Endometrium (tissue), 2 donors: Measurements from ENCODE around the gene KCNIP2.

Source experiments
- FAIRE-seq: peaks from 2 replicates; lab custom pipeline; 2012; peaks lifted over from hg19 to GRCh38; lab: Jason Lieb, UNC
- donor health status: control.
- donor health status: control.

The KCNIP2 gene

DNA sequence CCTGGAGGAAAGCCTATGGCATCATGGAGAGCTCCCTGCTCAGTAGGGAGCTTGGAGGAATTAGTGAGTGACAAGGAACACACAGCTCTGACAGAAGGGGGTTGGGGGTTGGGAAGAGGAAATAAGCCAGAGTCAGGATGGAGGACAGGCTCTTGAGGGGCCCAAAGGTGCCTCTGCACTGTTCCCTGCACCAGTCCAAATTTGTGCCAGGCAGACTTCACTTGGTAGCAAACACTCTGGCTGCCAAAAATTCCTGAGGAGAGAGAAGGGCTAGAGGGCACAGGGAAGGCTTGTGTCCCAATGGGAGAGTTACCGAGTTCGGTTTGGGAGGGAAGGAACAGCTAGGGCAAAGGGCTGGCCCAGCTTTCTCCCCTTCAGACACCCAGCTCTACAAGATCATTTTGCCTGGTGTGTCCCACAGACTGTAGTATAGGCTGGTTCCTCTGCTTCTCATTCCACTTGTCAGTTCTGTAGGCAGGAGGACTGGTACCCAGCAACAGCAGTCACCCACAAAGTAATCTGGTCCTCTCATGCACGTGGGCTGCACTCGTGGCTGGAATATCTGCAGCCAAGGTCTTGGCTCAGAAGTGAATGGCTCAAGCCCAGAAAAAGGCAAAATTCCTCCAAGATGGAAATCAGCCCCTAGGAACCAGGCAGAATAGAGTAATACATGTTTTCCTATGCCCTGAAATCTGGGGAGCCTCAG is 8.0 kb upstream of the KCNIP2 start:
- no peak for FAIRE-seq

DNA sequence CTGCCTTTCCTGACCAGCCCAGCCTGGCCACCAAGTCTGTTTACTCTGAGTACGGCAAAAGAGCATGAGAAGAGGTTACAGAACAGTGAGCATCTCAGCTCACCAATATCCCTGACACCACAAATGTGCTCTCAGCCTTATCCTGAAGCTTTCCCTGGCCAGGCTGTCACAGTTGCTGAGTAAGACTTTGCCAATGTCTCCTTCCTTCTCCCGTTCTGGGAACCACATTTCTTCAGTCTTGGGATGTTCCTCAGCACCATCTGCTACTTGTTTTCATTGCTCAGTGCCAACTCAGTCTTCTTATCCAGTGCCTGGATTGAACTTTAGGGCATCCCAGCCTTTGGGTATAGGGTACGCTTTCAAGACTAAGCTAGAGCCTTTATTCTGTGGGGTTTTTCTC is 7.1 kb upstream of the KCNIP2 start:
- FAIRE-seq = no peak

GRCh38 chr10:101848894-101849351 is 5.3 kb upstream of the KCNIP2 start:
- FAIRE-seq = no peak

DNA sequence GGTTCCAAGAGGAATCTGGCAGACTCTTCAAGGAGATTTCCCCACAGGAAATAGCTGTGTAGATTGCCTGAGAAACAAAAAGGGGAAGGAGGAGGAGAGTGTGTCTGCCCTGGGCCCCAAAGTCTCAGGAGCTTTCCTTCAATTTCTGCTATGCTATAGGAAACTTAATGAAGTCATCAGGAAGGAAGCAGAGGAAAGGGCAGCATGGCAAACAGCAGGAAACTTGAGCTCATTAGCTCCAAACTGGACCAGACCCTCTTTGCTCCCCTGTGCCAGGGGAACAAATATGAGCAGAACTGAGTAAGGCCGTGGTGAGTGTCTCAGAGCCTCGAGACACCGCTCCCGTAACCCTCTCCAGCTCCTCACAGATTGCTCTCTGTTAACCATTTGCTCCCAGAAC is 4.8 kb upstream of the KCNIP2 start:
- no peak for FAIRE-seq

DNA sequence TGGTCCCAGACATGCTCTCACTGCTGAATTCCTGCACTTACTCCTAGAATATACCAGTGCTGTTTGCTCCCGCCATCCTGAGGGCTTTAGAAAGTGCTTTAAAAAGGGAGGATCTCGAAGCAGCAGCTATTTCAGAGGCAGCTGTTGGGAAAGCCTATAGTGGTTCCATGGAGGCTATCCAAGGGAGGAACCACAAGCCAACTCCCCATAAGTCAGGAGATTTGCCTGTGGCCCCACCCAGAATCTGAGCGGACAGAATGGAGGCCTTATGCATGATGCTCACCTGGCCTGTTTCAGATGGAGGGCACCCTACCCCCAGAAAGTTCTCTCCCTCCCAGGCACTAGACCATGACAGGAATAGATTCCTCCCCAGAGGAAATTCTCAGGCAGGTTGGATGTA is 2.3 kb upstream of the KCNIP2 start:
- FAIRE-seq = no peak

DNA sequence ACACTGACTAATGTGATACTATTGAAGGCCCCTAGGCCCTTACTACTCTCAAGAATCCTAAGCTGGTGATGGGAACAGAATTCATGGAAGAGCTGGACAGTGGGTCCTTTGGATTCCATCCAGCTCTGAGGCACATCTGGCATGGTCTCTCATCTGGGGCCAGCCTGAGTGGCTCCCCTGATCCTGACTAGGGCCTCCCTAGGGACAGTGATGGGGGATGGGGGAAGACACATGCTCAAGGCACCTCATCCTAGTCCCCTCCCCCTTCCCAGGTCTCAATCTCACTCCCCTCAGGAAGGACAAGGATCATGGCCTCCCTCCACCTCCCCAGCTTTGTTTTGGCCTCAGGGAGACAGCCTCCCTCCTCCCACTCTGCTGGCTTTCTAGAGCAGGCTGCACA is 1.8 kb downstream of the KCNIP2 start:
- no peak for FAIRE-seq

DNA sequence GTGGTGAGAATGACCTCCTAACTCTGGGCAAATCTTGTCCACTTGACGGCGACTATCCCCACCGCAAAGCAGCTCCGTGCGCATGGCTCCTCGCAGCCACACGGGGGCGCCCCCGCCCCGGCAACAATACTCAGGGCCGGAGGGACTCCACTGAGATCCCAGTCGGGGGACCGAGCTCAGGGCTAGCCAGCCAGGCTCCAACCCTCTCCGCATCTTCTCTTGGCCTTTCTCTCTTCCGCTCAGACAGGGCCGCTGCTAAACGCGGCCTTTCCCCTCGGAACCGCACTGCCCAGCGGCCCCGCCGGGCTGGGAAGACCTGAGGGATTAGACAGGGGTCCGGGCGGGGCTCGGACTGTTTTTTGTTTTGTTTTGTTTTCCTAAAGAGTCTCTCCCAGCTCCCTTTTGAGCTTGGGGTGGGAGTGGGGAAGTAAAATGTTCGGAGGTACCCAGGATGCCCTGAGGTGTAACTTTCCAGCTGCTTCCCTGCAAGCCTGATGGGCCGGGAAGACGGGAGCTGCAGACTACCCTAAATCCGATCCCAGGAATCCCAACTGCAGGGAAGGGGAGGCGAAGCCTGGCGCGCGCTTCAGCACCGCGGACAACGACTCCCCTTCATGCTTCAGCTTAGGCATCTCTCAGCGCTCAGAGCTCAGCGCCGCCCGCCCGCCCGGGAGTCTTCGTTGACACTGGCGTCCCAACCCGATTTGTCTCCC is 2.7 kb downstream of the KCNIP2 start:
- FAIRE-seq = no peak

GRCh38 chr10:101840102-101840684 is 3.4 kb downstream of the KCNIP2 start:
- FAIRE-seq = no peak

DNA sequence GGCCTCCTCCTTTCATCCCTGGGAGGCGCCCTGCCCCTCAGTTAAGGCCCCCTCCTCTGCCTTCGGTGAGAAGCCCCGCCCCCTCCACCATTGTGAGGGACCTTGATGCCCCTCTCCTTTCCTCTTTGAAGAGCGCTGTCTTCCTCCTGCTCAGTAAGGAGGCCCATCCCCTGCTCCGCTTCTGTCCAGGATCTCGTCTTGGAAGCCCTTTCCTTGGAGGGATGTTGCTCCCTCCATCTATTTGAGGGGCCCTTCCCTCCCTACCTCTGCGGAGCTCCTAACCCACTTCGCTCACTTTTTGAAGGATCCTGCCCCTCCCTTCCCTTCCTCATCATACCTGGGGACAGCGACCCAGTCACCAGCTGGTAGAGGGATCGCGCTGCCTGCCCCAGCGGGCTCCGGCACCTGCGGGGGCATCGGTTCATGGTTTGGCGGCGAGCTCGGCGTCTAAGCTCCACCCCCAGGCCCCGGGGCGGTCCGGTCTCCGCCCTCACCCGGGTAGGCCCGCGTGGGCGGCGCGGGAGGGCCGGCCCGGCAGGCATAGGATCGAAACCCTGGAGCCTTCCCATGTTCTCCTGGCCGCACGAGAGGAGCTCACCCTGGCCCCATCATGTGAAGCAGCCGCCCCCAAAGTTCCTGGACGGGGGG is 4.1 kb downstream of the KCNIP2 start:
- no peak for FAIRE-seq

- FAIRE-seq = no peak
These were observed 4.6 kb downstream of the KCNIP2 start for GRCh38 chr10:101839002-101839401.

GRCh38 chr10:101838416-101838970 is 5.1 kb downstream of the KCNIP2 start:
- FAIRE-seq = no peak

DNA sequence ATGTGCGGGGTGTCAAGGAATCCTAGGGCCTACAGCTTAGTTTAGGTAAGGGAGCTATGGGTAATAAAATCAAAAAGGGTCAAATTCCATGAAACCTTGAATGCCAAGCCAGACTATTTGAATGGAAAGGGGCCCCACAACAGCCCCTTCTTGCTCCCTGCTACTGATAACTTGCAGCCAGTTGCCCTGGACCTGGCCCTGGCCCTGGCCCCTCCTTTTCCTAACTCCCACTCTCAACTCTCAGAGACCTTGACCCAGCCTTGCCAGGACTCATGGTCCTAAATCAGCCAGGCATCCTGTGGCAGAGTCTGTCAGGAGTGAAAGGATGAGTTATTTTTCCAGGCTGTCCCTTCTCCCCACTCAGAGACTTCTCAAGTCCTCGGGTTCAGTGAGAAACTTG is 5.9 kb downstream of the KCNIP2 start:
- no peak for FAIRE-seq

GRCh38 chr10:101835362-101835761 is 8.2 kb downstream of the KCNIP2 start:
- FAIRE-seq = no peak

- no peak for FAIRE-seq
These were observed 9.3 kb downstream of the KCNIP2 start for GRCh38 chr10:101834341-101834740.

- FAIRE-seq = no peak
These were observed 10.1 kb downstream of the KCNIP2 start for GRCh38 chr10:101833466-101833865.

GRCh38 chr10:101832325-101832771 is 11.3 kb downstream of the KCNIP2 start:
- FAIRE-seq = no peak

GRCh38 chr10:101831169-101831811 is 12.3 kb downstream of the KCNIP2 start:
- FAIRE-seq = no peak

DNA sequence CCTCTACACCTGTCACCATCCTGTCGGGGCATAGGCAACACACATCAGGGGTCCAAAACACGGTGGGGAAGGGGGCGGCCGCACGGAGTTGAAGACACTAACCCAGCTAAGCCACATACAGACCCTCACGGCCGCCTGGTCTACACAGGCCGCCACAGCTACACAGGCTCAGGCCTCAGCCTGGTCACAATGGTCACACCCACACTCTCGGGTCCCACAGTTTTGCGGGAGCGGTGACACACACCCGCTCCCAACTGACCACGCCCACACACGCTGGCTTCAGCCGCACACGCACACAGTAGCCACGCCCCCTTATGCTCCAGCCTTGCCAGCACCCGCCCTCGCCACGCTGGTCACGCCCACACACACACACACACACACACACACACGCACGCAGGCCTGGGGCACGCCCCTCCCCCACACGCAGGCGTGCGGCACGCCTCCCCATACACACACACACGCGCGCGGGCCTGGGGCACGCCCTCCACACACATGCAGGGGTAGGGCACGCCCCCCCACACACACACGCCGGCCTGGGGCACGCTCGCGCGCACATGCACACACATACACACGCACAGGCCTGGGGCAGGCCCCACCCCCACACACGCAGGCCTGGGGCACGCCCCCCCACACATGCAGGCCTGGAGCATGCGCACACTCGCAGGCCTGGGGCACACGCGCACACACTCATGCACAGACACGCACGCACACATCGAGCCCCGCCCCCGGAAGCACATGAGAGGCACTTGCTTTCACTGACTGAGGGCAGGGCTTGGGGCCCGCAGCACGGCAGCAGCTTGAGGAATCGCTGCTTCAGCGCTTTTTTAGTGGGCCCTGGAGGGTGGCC is 13.1 kb downstream of the KCNIP2 start:
- FAIRE-seq = peak; percentile 62

DNA sequence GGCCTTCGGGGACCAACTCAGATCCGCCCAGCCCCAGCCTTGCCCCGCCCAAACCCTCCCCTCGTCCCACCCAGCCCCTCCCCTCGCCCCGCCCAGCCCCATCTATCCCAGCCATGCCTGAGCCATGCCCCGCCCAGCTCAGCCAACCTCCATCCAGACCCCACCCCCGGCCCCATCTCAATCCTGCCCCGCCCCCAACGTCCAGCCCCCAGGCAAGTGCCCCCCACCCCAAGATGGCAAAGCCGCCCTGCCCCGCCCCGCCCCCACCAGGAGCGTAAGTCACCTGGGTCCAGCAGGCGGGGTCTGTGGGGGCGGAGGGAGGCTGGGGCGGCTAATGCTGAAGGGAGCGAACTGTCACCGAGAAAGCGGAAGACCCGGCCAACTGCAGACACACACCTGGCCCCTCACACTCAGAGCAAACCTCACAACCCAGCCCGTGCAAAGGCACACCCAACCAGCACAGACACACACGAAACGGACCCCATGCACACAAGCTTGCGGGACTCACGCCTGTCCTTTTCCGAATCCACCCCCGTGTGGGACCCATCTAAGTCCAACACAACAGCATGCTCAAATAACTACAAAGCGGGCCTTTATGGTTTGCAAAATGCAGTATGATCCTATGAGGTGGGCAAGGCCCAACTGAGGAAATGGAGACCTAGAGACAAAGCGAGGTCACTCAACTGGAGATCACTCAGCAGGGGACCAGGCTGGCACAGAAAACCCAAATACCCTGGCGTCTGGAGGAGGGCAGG is 13.9 kb downstream of the KCNIP2 start:
- no peak for FAIRE-seq
